Activated CD4-positive, alpha-beta memory T cell treated with anti-CD3 and anti-CD28 coated beads for 36 hours (primary cell): ENCODE results near the gene CLIC4. TPM values are rescaled to one million over a fixed set of nuclear protein-coding genes. Genes with fewer than 3 reads are reported as not detected.

Experiments
- CTCF ChIA-PET: fragments of 350-600 bp; sonication (Branson Sonifier 250); formaldehyde crosslinking; loops from one replicate; lab custom pipeline; 2021; ENCODE audit warnings: antibody characterized with exemption, inconsistent platforms; lab: Charles Lee
- POLR2A ChIA-PET: fragments of 350-600 bp; sonication (Branson Sonifier 250); formaldehyde crosslinking; loops from one replicate; lab custom pipeline; 2021; ENCODE audit warnings: antibody characterized with exemption; lab: Charles Lee
- DNase-seq: peaks from one replicate; pipeline ENCODE4 v3.0.0-alpha.2; 2020
- H3K27ac Mint-ChIP-seq: one replicate; pipeline ENCODE4 v1.8.0; 2021; ENCODE audit warnings: mixed read lengths
- H3K27me3 Mint-ChIP-seq: one replicate; pipeline ENCODE4 v1.8.0; 2021; ENCODE audit warnings: mixed read lengths
- H3K36me3 Mint-ChIP-seq: one replicate; pipeline ENCODE4 v1.8.0; 2021; ENCODE audit warnings: mixed read lengths
- H3K4me1 Mint-ChIP-seq: one replicate; pipeline ENCODE4 v1.8.0; 2021; ENCODE audit warnings: low read depth, mixed read lengths
- H3K4me3 Mint-ChIP-seq: one replicate; pipeline ENCODE4 v1.8.0; 2021; ENCODE audit warnings: mild to moderate bottlenecking, mixed read lengths
- H3K9me3 Mint-ChIP-seq: one replicate; pipeline ENCODE4 v1.8.0; 2021; ENCODE audit warnings: mixed read lengths
- intact Hi-C: fragments of 100-400 bp; cut with micrococcal nuclease; formaldehyde crosslinking; loops from one replicate; pipeline ENCODE4 v1.15.1; 2023
- total RNA-seq, 2 experiments: library from RNA; stranded (reverse); gene quantifications; one replicate each; pipeline ENCODE4 v1.2.3, GENCODE V29; 2021

Gene CLIC4
- total RNA-seq, 2 experiments from 2014 or later = 25.5 to 26.3 TPM

- POLR2A ChIA-PET = no interaction called here
- Mint-ChIP-seq H3K4me1 (no peaks in the 10 kb centered on the region), H3K36me3 (no peaks in the 10 kb centered on the region), H3K27ac (no peak overlapping the region), H3K9me3 (no peaks in the 10 kb centered on the region), H3K4me3 (no peak overlapping the region), H3K27me3 (peaks cover 4% of the 10 kb centered on the region)
- CTCF ChIA-PET = interaction anchor here (0.6 to 11.1 kb wide), 47 partner anchors 9 to 632 kb away, joined by 3 to 299 read pairs (median 4); partner anchors contain the start of genes CLIC4 and NIPAL3
- no peak for DNase-seq
- intact Hi-C loops = loop anchor here (2.0 to 10.0 kb wide), 2 partner anchors 86 to 142 kb away; partner anchors contain the start of gene CLIC4
Measured at GRCh38 chr1:24830680-24831272, 85.5 kb downstream of the CLIC4 start.

- Mint-ChIP-seq H3K4me3 (no peak overlapping the region), H3K27ac (no peak overlapping the region)
- intact Hi-C loops = no loop called here
Measured at GRCh38 chr1:24841593-24841992, 96.3 kb downstream of the CLIC4 start.

GRCh38 chr1:24846671-24847070, 101.4 kb downstream of the CLIC4 start:
- intact Hi-C loops = no loop called here
- no peak for DNase-seq
- POLR2A ChIA-PET = no interaction called here
- Mint-ChIP-seq H3K4me3 (no peak overlapping the region), H3K4me1 (peaks cover 14% of the 10 kb centered on the region), H3K9me3 (no peaks in the 10 kb centered on the region), H3K27me3 (no peaks in the 10 kb centered on the region), H3K36me3 (no peaks in the 10 kb centered on the region), H3K27ac (no peak overlapping the region)
- CTCF ChIA-PET = interaction anchor here (1.7 to 4.2 kb wide), 5 partner anchors 80 to 356 kb away, joined by 5 to 75 read pairs (median 7); no protein-coding TSS in a partner anchor

More at GRCh38 chr1:24841593-24841992, 96.3 kb downstream of the CLIC4 start:
- H3K9me3 Mint-ChIP-seq = no peaks in the 10 kb centered on the region
- no peak for DNase-seq
- CTCF ChIA-PET = interaction anchor here (0.9 to 1.2 kb wide), 3 partner anchors 11 to 364 kb away, joined by 4 read pairs; no protein-coding TSS in a partner anchor
- no peaks in the 10 kb centered on the region for H3K27me3 Mint-ChIP-seq
- no peaks in the 10 kb centered on the region for H3K36me3 Mint-ChIP-seq
- no peaks in the 10 kb centered on the region for H3K4me1 Mint-ChIP-seq
- POLR2A ChIA-PET = no interaction called here

- ChIA-PET CTCF (interaction anchor here (0.6 to 4.2 kb wide), 50 partner anchors 9 to 362 kb away, joined by 3 to 75 read pairs (median 4); partner anchors contain the start of gene RUNX3), POLR2A (interaction anchor here (0.5 to 1.7 kb wide), 2 partner anchors 8 to 78 kb away, joined by 4 to 5 read pairs; no protein-coding TSS in a partner anchor)
- intact Hi-C loops = loop anchor here (1.0 to 2.0 kb wide), 7 partner anchors 51 to 357 kb away; no protein-coding TSS in a partner anchor
- H3K36me3 Mint-ChIP-seq = no peaks in the 10 kb centered on the region
- H3K27ac Mint-ChIP-seq = no peak overlapping the region
- peaks cover 14% of the 10 kb centered on the region for H3K4me1 Mint-ChIP-seq
- H3K4me3 Mint-ChIP-seq = peak overlapping the region; percentile 65
- H3K9me3 Mint-ChIP-seq = no peaks in the 10 kb centered on the region
- DNase-seq = peak; percentile 94
- H3K27me3 Mint-ChIP-seq = no peaks in the 10 kb centered on the region
Measured at GRCh38 chr1:24847995-24848881, 103.0 kb downstream of the CLIC4 start.

GRCh38 chr1:24849672-24850295, 104.5 kb downstream of the CLIC4 start:
- no peak overlapping the region for H3K4me3 Mint-ChIP-seq
- POLR2A ChIA-PET = interaction anchor here (1.5 kb wide), 1 partner anchor 49 kb away, joined by 3 read pairs; no protein-coding TSS in a partner anchor
- intact Hi-C loops = loop anchor here (2.0 kb wide), 3 partner anchors 49 to 299 kb away; no protein-coding TSS in a partner anchor
- no peaks in the 10 kb centered on the region for H3K36me3 Mint-ChIP-seq
- H3K27me3 Mint-ChIP-seq = no peaks in the 10 kb centered on the region
- no peak overlapping the region for H3K27ac Mint-ChIP-seq
- DNase-seq = peak; percentile 42
- H3K9me3 Mint-ChIP-seq = no peaks in the 10 kb centered on the region
- CTCF ChIA-PET = interaction anchor here (0.8 to 4.2 kb wide), 9 partner anchors 14 to 299 kb away, joined by 3 to 75 read pairs (median 4); no protein-coding TSS in a partner anchor
- peaks cover 14% of the 10 kb centered on the region for H3K4me1 Mint-ChIP-seq

- Mint-ChIP-seq H3K27me3 (no peaks in the 10 kb centered on the region), H3K36me3 (no peaks in the 10 kb centered on the region), H3K27ac (no peak overlapping the region), H3K9me3 (no peaks in the 10 kb centered on the region), H3K4me3 (no peak overlapping the region), H3K4me1 (peaks cover 14% of the 10 kb centered on the region)
- ChIA-PET POLR2A (interaction anchor here (0.7 to 1.5 kb wide), 2 partner anchors 48 to 50 kb away, joined by 3 read pairs; no protein-coding TSS in a partner anchor), CTCF (interaction anchor here (0.8 to 4.2 kb wide), 6 partner anchors 14 to 298 kb away, joined by 3 to 75 read pairs (median 12); no protein-coding TSS in a partner anchor)
- no peak for DNase-seq
- intact Hi-C loops = no loop called here
Measured at GRCh38 chr1:24850328-24850920, 105.2 kb downstream of the CLIC4 start.

- POLR2A ChIA-PET = no interaction called here
- DNase-seq = no peak
- no peaks in the 10 kb centered on the region for H3K27me3 Mint-ChIP-seq
- no peaks in the 10 kb centered on the region for H3K36me3 Mint-ChIP-seq
- no peak overlapping the region for H3K27ac Mint-ChIP-seq
- intact Hi-C loops = no loop called here
- H3K9me3 Mint-ChIP-seq = no peaks in the 10 kb centered on the region
- peaks cover 9% of the 10 kb centered on the region for H3K4me1 Mint-ChIP-seq
- CTCF ChIA-PET = interaction anchor here (1.0 kb wide), 1 partner anchor 248 kb away, joined by 4 read pairs; no protein-coding TSS in a partner anchor
- H3K4me3 Mint-ChIP-seq = no peak overlapping the region
Measured at GRCh38 chr1:24853649-24854048, 108.4 kb downstream of the CLIC4 start.

- H3K9me3 Mint-ChIP-seq = no peaks in the 10 kb centered on the region
- intact Hi-C loops = no loop called here
- H3K36me3 Mint-ChIP-seq = no peaks in the 10 kb centered on the region
- CTCF ChIA-PET = no interaction called here
- H3K27me3 Mint-ChIP-seq = no peaks in the 10 kb centered on the region
- no peak overlapping the region for H3K4me3 Mint-ChIP-seq
- POLR2A ChIA-PET = no interaction called here
- H3K27ac Mint-ChIP-seq = no peak overlapping the region
- no peak for DNase-seq
- no peaks in the 10 kb centered on the region for H3K4me1 Mint-ChIP-seq
Measured at GRCh38 chr1:24855474-24855873, 110.2 kb downstream of the CLIC4 start.

- CTCF ChIA-PET = interaction anchor here (0.6 to 1.2 kb wide), 2 partner anchors 9 to 41 kb away, joined by 3 read pairs; no protein-coding TSS in a partner anchor
- intact Hi-C loops = no loop called here
- Mint-ChIP-seq H3K4me1 (no peaks in the 10 kb centered on the region), H3K9me3 (no peaks in the 10 kb centered on the region), H3K4me3 (no peak overlapping the region), H3K27me3 (no peaks in the 10 kb centered on the region), H3K36me3 (no peaks in the 10 kb centered on the region), H3K27ac (no peak overlapping the region)
- POLR2A ChIA-PET = interaction anchor here (0.6 kb wide), 1 partner anchor 8 kb away, joined by 4 read pairs; no protein-coding TSS in a partner anchor
- no peak for DNase-seq
Measured at GRCh38 chr1:24856787-24857506, 111.7 kb downstream of the CLIC4 start.

GRCh38 chr1:24857507-24858133, 112.4 kb downstream of the CLIC4 start:
- Mint-ChIP-seq H3K27ac (no peak overlapping the region), H3K4me1 (no peaks in the 10 kb centered on the region), H3K27me3 (no peaks in the 10 kb centered on the region), H3K4me3 (no peak overlapping the region), H3K36me3 (no peaks in the 10 kb centered on the region), H3K9me3 (no peaks in the 10 kb centered on the region)
- POLR2A ChIA-PET = no interaction called here
- DNase-seq = no peak
- intact Hi-C loops = no loop called here
- CTCF ChIA-PET = interaction anchor here (1.2 kb wide), 1 partner anchor 10 kb away, joined by 3 read pairs; no protein-coding TSS in a partner anchor
